Nasal cavity respiratory epithelium epithelial cell of viscerocranial mucosa (primary cell): Measurements from ENCODE around the gene UBE3C. TPM values are rescaled to one million over a fixed set of nuclear protein-coding genes. Genes with fewer than 3 reads are reported as not detected.

Experiments
- total RNA-seq: library from RNA; depleted of rRNA; stranded (reverse); fragments of >200 nt; gene quantifications from 2 replicates; pipeline ENCODE4 v1.2.3, GENCODE V29; 2014

UBE3C gene
- 106 and 152 TPM in 2 replicates for total RNA-seq

GRCh38 chr7:157138424-157139110, at the start of gene UBE3C:
UBE3C (plus strand) TSS chr7:157138926; CDS start chr7:157139273, 347 bp downstream.

Other genes with a start within 250 kb of the UBE3C start
- 87.6 and 92.3 TPM in 2 replicates for gene LMBR1, start 245.7 kb upstream of the UBE3C start, total RNA-seq
- gene NOM1, start 189.2 kb upstream of the UBE3C start, total RNA-seq, result 19.8 and 28.6 TPM in 2 replicates
- gene MNX1, start 128.3 kb upstream of the UBE3C start, total RNA-seq, result not detected in 2 replicates
- 117 and 183 TPM in 2 replicates for gene DNAJB6, start 198.1 kb downstream of the UBE3C start, total RNA-seq